ENCODE measurements around the gene KRTAP10-2. TPM values are rescaled to one million over a fixed set of nuclear protein-coding genes. Genes with fewer than 3 reads are reported as not detected.

KRTAP10-2 gene
- total RNA-seq, 4 donors from 2014 or later, result not detected

DNA sequence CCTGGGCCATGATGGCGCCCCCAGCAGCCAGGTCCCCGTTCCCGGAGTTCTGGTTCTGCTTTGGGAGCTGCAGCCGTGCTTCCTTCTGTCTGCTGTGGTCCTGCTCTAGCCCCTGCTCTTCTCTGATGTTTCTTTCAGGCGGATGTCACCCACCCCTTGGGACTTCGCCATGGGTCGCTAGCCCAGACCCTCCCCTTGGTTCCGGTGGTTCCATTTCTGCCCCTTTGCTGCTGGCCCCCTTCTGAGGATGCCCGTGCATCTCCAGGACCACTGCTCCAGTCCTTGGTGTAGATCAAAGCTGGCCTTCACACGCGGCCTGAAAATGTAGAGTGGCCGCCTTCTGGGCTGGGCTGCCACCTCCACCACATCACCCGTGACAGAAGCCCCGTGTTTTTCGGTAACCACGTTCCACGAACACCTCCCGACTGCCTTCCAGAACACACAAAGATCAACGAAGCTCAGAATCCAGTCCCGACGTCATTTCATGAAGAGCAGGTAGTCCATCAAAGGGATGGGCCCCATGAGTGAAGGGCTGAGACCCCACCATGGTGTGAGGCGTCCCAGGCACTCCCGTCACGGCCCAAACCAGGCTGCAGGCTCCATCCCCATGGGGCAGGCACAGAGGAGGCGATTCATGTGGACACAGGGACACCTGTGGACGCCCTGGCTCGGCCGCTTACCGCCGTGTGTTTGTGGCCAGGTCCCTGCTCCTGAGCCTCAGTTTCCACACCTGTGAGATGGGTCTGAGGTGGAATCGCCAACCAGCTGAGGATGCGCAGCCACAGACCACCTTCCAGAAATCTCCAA lies 35.7 kb downstream of the KRTAP10-2 start:
- H3K9me3 ChIP-seq, result no peaks in the 10 kb centered on the region
- H3K4me3 ChIP-seq, result no peak overlapping the region
- no peak overlapping the region for H3K27ac ChIP-seq
- no peaks in the 10 kb centered on the region for H3K27me3 ChIP-seq
- TF ChIP-seq, protein P1, sequence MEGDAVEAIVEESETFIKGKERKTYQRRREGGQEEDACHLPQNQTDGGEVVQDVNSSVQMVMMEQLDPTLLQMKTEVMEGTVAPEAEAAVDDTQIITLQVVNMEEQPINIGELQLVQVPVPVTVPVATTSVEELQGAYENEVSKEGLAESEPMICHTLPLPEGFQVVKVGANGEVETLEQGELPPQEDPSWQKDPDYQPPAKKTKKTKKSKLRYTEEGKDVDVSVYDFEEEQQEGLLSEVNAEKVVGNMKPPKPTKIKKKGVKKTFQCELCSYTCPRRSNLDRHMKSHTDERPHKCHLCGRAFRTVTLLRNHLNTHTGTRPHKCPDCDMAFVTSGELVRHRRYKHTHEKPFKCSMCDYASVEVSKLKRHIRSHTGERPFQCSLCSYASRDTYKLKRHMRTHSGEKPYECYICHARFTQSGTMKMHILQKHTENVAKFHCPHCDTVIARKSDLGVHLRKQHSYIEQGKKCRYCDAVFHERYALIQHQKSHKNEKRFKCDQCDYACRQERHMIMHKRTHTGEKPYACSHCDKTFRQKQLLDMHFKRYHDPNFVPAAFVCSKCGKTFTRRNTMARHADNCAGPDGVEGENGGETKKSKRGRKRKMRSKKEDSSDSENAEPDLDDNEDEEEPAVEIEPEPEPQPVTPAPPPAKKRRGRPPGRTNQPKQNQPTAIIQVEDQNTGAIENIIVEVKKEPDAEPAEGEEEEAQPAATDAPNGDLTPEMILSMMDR (IDR thresholded peaks at IDR 0.05), result no peak
- peaks cover 0 to 4% (median 3%) of the 10 kb centered on the region in 4 donors for H3K4me1 ChIP-seq
- H3K36me3 ChIP-seq, result no peaks in the 10 kb centered on the region
- DNase-seq, result no peak

- TF ChIP-seq POLR2A (IDR thresholded peaks at IDR 0.05), result no peak
- TF ChIP-seq, protein P1 (IDR thresholded peaks at IDR 0.05), result no peak
- no peak for DNase-seq
These were observed 36.5 kb downstream of the KRTAP10-2 start for GRCh38 chr21:44514746-44515358.

DNA sequence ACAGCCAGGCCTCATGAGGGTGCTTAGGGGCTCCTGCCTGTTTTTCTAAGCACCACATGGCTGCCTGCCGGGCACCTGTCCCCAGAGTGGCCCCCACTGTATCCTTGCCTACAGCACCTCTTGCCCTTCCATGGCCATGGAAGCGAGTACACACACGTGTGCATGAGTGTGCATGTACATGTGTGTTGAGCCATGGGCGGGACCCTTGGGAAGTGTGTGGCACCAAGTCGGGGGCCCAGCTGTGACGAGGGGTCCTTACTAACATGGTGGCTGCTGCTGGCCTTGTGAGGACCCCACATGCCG lies 37.1 kb downstream of the KRTAP10-2 start:
- Histone ChIP-seq H3K27ac (no peak overlapping the region), H3K4me3 (no peak overlapping the region), H3K36me3 (no peaks in the 10 kb centered on the region), H3K4me1 (peaks cover 0 to 10% (median 6%) of the 10 kb centered on the region in 4 donors), H3K27me3 (no peaks in the 10 kb centered on the region), H3K9me3 (no peaks in the 10 kb centered on the region)
- TF ChIP-seq, protein P1 (IDR thresholded peaks at IDR 0.05), result no peak
- no peak for TF ChIP-seq POLR2A (IDR thresholded peaks at IDR 0.05)
- DNase-seq, result no peak

More at GRCh38 chr21:44514746-44515358, 36.5 kb downstream of the KRTAP10-2 start:
- H3K27ac ChIP-seq, result no peak overlapping the region
- H3K36me3 ChIP-seq, result no peaks in the 10 kb centered on the region
- H3K9me3 ChIP-seq, result no peaks in the 10 kb centered on the region
- H3K4me3 ChIP-seq, result no peak overlapping the region
- no peaks in the 10 kb centered on the region for H3K27me3 ChIP-seq
- peaks cover 0 to 10% (median 6%) of the 10 kb centered on the region in 4 donors for H3K4me1 ChIP-seq

GRCh38 chr21:44513389-44514217 lies 37.7 kb downstream of the KRTAP10-2 start:
- DNase-seq, result no peak

More at GRCh38 chr21:44513389-44514217, 37.7 kb downstream of the KRTAP10-2 start:
- H3K9me3 ChIP-seq, result no peaks in the 10 kb centered on the region
- peaks cover 0 to 10% (median 6%) of the 10 kb centered on the region in 4 donors for H3K4me1 ChIP-seq
- TF ChIP-seq POLR2A (IDR thresholded peaks at IDR 0.05), result no peak
- TF ChIP-seq, protein P1 (IDR thresholded peaks at IDR 0.05), result no peak
- H3K36me3 ChIP-seq, result no peaks in the 10 kb centered on the region
- H3K4me3 ChIP-seq, result no peak overlapping the region
- H3K27me3 ChIP-seq, result no peaks in the 10 kb centered on the region
- no peak overlapping the region for H3K27ac ChIP-seq

All from Peyer's patch (tissue), 4 donors.